ENCODE measurements around the gene VGLL4. TPM values are rescaled to one million over a fixed set of nuclear protein-coding genes. Genes with fewer than 3 reads are reported as not detected.

Gene VGLL4, protein sequence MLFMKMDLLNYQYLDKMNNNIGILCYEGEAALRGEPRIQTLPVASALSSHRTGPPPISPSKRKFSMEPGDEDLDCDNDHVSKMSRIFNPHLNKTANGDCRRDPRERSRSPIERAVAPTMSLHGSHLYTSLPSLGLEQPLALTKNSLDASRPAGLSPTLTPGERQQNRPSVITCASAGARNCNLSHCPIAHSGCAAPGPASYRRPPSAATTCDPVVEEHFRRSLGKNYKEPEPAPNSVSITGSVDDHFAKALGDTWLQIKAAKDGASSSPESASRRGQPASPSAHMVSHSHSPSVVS
- polyA plus RNA-seq (2013, experiment 1 of 2) = 34.6 TPM
- polyA plus RNA-seq (2013, experiment 2 of 2) = 34.3 TPM

DNA sequence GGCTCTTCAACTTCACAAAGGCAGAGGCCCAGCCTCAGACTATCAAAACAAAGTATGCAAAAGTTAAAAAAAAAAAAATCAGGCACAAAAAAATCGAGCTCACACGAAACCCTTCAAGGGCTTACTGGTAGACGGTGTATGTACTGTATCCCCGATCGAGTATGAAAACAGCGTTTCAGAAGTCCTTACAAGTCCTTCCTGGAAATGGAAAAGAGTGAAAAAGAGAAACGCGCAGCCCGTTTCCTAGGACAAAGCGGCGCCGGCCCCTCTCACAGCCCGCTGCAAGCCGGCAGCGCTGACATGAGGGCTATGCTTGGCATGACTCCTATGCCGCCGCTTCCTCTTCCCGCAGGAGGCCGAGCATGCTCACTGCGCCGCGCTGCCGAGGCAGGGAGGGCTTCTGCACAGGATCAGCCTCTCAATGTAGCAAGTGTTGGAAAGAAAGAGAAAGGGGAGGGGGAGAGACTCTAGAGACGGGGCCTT is at the start of gene VGLL4:
VGLL4 (minus strand) TSS at position 311 of the 483 bp plus-strand sequence. CDS start 397 bp downstream, outside the sequence.
- Histone ChIP-seq H3K23ac (ENCODE audit: low read length) (no peak within 1 kb of the TSS), H3K27me3 (ENCODE audit: insufficient read depth, low read length, poor library complexity) (no peaks in the 10 kb centered on the region), H2BK5ac (ENCODE audit: low read length) (peak within 1 kb of the TSS; percentile 97), H2BK15ac (replicated peaks; ENCODE audit: low read depth) (no peak within 1 kb of the TSS), H3K36me3 (ENCODE audit: control insufficient read depth, insufficient read depth, low read length) (no peaks in the 10 kb centered on the region), H2BK120ac (ENCODE audit: low read depth, low read length) (peak within 1 kb of the TSS; percentile 3), H3K56ac (ENCODE audit: low read length) (peak within 1 kb of the TSS; percentile 100), H3K79me2 (ENCODE audit: control insufficient read depth, insufficient read depth, low read length) (peaks cover 30% of the 10 kb centered on the region), H4K5ac (ENCODE audit: low read length) (no peak within 1 kb of the TSS), H3K9ac (ENCODE audit: low read length) (peak within 1 kb of the TSS; percentile 97), H3K18ac (ENCODE audit: low read length) (peak within 1 kb of the TSS; percentile 54), H3K79me1 (ENCODE audit: low read length) (peaks cover 9% of the 10 kb centered on the region), H3K4me2 (ENCODE audit: low read length) (peak within 1 kb of the TSS; percentile 60), H4K8ac (ENCODE audit: low read depth, low read length) (no peak within 1 kb of the TSS), H3K4ac (ENCODE audit: low read depth, low read length) (peak within 1 kb of the TSS; percentile 72), H2AK5ac (ENCODE audit: low read length) (no peak within 1 kb of the TSS), H3K4me1 (ENCODE audit: control insufficient read depth, low read depth, low read length) (peaks cover 9% of the 10 kb centered on the region), H3K4me3 (ENCODE audit: low read length) (peak within 1 kb of the TSS; percentile 66), H3K27ac (ENCODE audit: low read depth, low read length) (peak within 1 kb of the TSS; percentile 84)
- WGBS (ENCODE audit: extremely low coverage, insufficient coverage, low lambda C conversion rate) = no CpG with 5 or more reads among the region's 24 CpGs
- DNase-seq = peak; percentile 99

- H3K56ac ChIP-seq (ENCODE audit: low read length) = no peak overlapping the region
- H3K4me1 ChIP-seq (ENCODE audit: control insufficient read depth, low read depth, low read length) = no peaks in the 10 kb centered on the region
- H2BK15ac ChIP-seq (replicated peaks; ENCODE audit: low read depth) = no peak overlapping the region
- H3K23ac ChIP-seq (ENCODE audit: low read length) = no peak overlapping the region
- H3K4me2 ChIP-seq (ENCODE audit: low read length) = no peak overlapping the region
- WGBS (ENCODE audit: extremely low coverage, insufficient coverage, low lambda C conversion rate) = no CpG with 5 or more reads among the region's 5 CpGs
- H4K8ac ChIP-seq (ENCODE audit: low read depth, low read length) = no peak overlapping the region
- no peaks in the 10 kb centered on the region for H3K79me1 ChIP-seq (ENCODE audit: low read length)
- DNase-seq = no peak
- H3K9ac ChIP-seq (ENCODE audit: low read length) = no peak overlapping the region
- no peaks in the 10 kb centered on the region for H3K27me3 ChIP-seq (ENCODE audit: insufficient read depth, low read length, poor library complexity)
- no peak overlapping the region for H2BK5ac ChIP-seq (ENCODE audit: low read length)
- no peak overlapping the region for H2AK5ac ChIP-seq (ENCODE audit: low read length)
- H3K36me3 ChIP-seq (ENCODE audit: control insufficient read depth, insufficient read depth, low read length) = no peaks in the 10 kb centered on the region
- no peak overlapping the region for H3K18ac ChIP-seq (ENCODE audit: low read length)
- H2BK120ac ChIP-seq (ENCODE audit: low read depth, low read length) = no peak overlapping the region
- H4K5ac ChIP-seq (ENCODE audit: low read length) = no peak overlapping the region
- no peak overlapping the region for H3K27ac ChIP-seq (ENCODE audit: low read depth, low read length)
- H3K79me2 ChIP-seq (ENCODE audit: control insufficient read depth, insufficient read depth, low read length) = no peaks in the 10 kb centered on the region
- H3K4ac ChIP-seq (ENCODE audit: low read depth, low read length) = no peak overlapping the region
- no peak overlapping the region for H3K4me3 ChIP-seq (ENCODE audit: low read length)
Measured at GRCh38 chr3:11692532-11692813, 48.8 kb upstream of the VGLL4 start.

- no peaks in the 10 kb centered on the region for H3K27me3 ChIP-seq (ENCODE audit: insufficient read depth, low read length, poor library complexity)
- no peaks in the 10 kb centered on the region for H3K4me1 ChIP-seq (ENCODE audit: control insufficient read depth, low read depth, low read length)
- H3K23ac ChIP-seq (ENCODE audit: low read length) = no peak overlapping the region
- no peak overlapping the region for H3K4me2 ChIP-seq (ENCODE audit: low read length)
- H2BK15ac ChIP-seq (replicated peaks; ENCODE audit: low read depth) = no peak overlapping the region
- no peak overlapping the region for H3K9ac ChIP-seq (ENCODE audit: low read length)
- no CpG with 5 or more reads among the region's 3 CpGs for WGBS (ENCODE audit: extremely low coverage, insufficient coverage, low lambda C conversion rate)
- no peaks in the 10 kb centered on the region for H3K79me2 ChIP-seq (ENCODE audit: control insufficient read depth, insufficient read depth, low read length)
- H3K18ac ChIP-seq (ENCODE audit: low read length) = no peak overlapping the region
- H3K27ac ChIP-seq (ENCODE audit: low read depth, low read length) = no peak overlapping the region
- no peak for DNase-seq
- no peak overlapping the region for H4K5ac ChIP-seq (ENCODE audit: low read length)
- H2BK5ac ChIP-seq (ENCODE audit: low read length) = no peak overlapping the region
- H3K4me3 ChIP-seq (ENCODE audit: low read length) = no peak overlapping the region
- no peaks in the 10 kb centered on the region for H3K36me3 ChIP-seq (ENCODE audit: control insufficient read depth, insufficient read depth, low read length)
- H2AK5ac ChIP-seq (ENCODE audit: low read length) = no peak overlapping the region
- no peak overlapping the region for H4K8ac ChIP-seq (ENCODE audit: low read depth, low read length)
- H3K56ac ChIP-seq (ENCODE audit: low read length) = no peak overlapping the region
- H2BK120ac ChIP-seq (ENCODE audit: low read depth, low read length) = no peak overlapping the region
- H3K79me1 ChIP-seq (ENCODE audit: low read length) = no peaks in the 10 kb centered on the region
- no peak overlapping the region for H3K4ac ChIP-seq (ENCODE audit: low read depth, low read length)
Measured at GRCh38 chr3:11691767-11692531, 48.2 kb upstream of the VGLL4 start.

- Histone ChIP-seq H3K4me2 (ENCODE audit: low read length) (no peak overlapping the region), H2BK5ac (ENCODE audit: low read length) (no peak overlapping the region), H3K56ac (ENCODE audit: low read length) (peak overlapping the region; percentile 8), H2BK120ac (ENCODE audit: low read depth, low read length) (no peak overlapping the region), H3K9ac (ENCODE audit: low read length) (no peak overlapping the region), H3K79me2 (ENCODE audit: control insufficient read depth, insufficient read depth, low read length) (no peaks in the 10 kb centered on the region), H2BK15ac (replicated peaks; ENCODE audit: low read depth) (no peak overlapping the region), H3K27me3 (ENCODE audit: insufficient read depth, low read length, poor library complexity) (no peaks in the 10 kb centered on the region), H3K4me1 (ENCODE audit: control insufficient read depth, low read depth, low read length) (no peaks in the 10 kb centered on the region), H2AK5ac (ENCODE audit: low read length) (no peak overlapping the region), H4K8ac (ENCODE audit: low read depth, low read length) (no peak overlapping the region), H3K4me3 (ENCODE audit: low read length) (no peak overlapping the region), H3K4ac (ENCODE audit: low read depth, low read length) (no peak overlapping the region), H3K23ac (ENCODE audit: low read length) (no peak overlapping the region), H4K5ac (ENCODE audit: low read length) (no peak overlapping the region), H3K79me1 (ENCODE audit: low read length) (no peaks in the 10 kb centered on the region), H3K18ac (ENCODE audit: low read length) (no peak overlapping the region), H3K36me3 (ENCODE audit: control insufficient read depth, insufficient read depth, low read length) (no peaks in the 10 kb centered on the region), H3K27ac (ENCODE audit: low read depth, low read length) (no peak overlapping the region)
- no CpG with 5 or more reads among the region's 8 CpGs for WGBS (ENCODE audit: extremely low coverage, insufficient coverage, low lambda C conversion rate)
- peak; percentile 85 for DNase-seq
Measured at GRCh38 chr3:11690863-11691766, 47.4 kb upstream of the VGLL4 start.

DNA sequence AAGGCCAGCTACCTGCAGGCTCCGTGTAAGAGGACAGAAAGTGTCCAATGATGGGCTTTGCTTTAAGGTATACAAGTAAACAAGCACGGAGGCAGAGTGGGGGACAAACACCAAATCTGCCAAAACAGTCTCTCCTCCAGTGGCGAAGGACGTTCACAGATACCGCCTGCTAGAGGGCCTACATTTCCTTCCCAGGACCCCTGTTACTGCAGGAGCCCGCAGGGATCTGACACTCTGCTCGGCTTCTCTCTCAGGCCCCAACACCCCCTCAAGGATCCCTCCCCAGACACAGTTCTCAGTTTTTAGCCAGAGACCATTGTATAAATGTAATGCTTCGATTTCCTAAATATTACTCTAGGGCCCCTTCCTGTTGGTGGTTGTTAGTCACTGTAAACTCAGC is 46.0 kb upstream of the VGLL4 start:
- no peaks in the 10 kb centered on the region for H3K36me3 ChIP-seq (ENCODE audit: control insufficient read depth, insufficient read depth, low read length)
- no peak overlapping the region for H4K5ac ChIP-seq (ENCODE audit: low read length)

More for the DNA sequence above, 46.0 kb upstream of the VGLL4 start:
- Histone ChIP-seq H2BK5ac (ENCODE audit: low read length) (no peak overlapping the region), H4K8ac (ENCODE audit: low read depth, low read length) (no peak overlapping the region), H3K4me3 (ENCODE audit: low read length) (no peak overlapping the region), H3K56ac (ENCODE audit: low read length) (no peak overlapping the region), H2BK120ac (ENCODE audit: low read depth, low read length) (no peak overlapping the region), H3K27ac (ENCODE audit: low read depth, low read length) (no peak overlapping the region), H2AK5ac (ENCODE audit: low read length) (no peak overlapping the region), H3K79me1 (ENCODE audit: low read length) (no peaks in the 10 kb centered on the region), H3K4me1 (ENCODE audit: control insufficient read depth, low read depth, low read length) (no peaks in the 10 kb centered on the region), H2BK15ac (replicated peaks; ENCODE audit: low read depth) (no peak overlapping the region), H3K9ac (ENCODE audit: low read length) (no peak overlapping the region), H3K18ac (ENCODE audit: low read length) (no peak overlapping the region), H3K27me3 (ENCODE audit: insufficient read depth, low read length, poor library complexity) (no peaks in the 10 kb centered on the region), H3K4me2 (ENCODE audit: low read length) (no peak overlapping the region), H3K23ac (ENCODE audit: low read length) (no peak overlapping the region), H3K79me2 (ENCODE audit: control insufficient read depth, insufficient read depth, low read length) (no peaks in the 10 kb centered on the region), H3K4ac (ENCODE audit: low read depth, low read length) (no peak overlapping the region)
- DNase-seq = no peak
- no CpG with 5 or more reads among the region's 8 CpGs for WGBS (ENCODE audit: extremely low coverage, insufficient coverage, low lambda C conversion rate)

All from mesendoderm (in vitro differentiated cells).